A204.1 (cell line): Measurements from ENCODE around the gene C9orf152.

Experiments used
- FAIRE-seq: peaks from 2 replicates; lab custom pipeline; 2012; peaks lifted over from hg19 to GRCh38; lab: Jason Lieb, UNC

The C9orf152 gene

DNA sequence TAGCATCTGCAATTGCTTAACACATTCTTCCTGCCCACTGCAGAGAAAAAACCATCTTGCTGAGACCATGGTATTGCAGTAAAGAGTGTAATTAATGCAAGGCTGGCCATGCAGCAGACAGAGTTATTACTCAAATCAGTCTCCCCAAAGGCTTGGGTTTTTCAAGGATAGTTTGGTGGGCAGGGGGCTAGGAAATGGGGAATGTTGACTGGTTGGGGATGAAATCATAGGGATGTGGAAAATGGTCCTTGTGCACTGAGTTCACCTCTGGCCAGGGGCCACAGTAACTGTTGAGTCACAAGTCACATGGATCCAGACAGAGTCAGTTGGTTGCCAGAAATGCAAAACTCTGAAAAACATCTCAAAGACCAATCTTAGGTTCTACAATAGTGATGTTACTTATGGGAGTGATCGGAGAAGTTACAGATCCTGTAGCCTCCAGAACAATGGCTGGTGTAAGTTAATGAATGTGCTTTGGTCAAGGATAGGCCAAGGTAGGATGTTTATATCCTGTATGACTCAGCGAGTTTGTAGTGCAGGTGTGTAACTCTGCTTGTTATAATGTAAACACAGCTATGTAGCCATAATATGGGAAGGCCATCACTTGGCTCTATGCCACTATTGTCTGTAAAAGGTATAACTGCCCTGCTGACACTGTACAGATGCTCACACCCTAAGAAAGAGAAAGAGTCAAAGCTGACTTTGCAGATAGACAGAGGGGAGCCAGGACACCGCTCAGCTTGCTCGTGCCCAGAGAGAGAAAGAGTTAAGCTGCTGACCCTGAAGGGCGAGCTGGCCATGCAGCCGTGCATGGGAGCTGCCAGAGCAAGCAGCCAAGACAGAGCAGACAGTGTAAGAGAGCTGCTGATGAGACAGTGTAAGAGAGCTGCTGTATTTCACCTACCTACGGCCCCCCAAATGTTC, 27.2 kb downstream of the C9orf152 start:
- FAIRE-seq: no peak

DNA sequence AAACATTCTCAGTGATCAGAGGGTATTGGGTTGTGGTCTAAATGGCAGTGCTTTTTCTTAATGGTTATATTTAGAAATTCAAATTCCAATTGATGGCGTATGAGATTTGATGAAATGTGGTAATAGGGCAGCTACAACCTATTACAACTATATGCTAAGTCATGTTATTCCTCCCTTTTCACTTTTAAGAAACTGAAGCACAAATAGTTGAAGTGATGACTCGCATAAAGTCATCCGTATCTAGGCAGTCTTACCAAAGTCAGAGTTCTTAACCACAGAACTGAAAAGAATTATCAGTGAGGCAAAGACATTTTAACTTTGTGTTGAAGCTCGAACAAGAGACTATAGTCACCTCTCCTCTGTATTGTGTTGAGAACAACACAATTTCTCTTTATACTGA, 28.2 kb downstream of the C9orf152 start:
- FAIRE-seq: no peak

- no peak for FAIRE-seq
Observed at GRCh38 chr9:110178281-110178680, 29.7 kb downstream of the C9orf152 start.

DNA sequence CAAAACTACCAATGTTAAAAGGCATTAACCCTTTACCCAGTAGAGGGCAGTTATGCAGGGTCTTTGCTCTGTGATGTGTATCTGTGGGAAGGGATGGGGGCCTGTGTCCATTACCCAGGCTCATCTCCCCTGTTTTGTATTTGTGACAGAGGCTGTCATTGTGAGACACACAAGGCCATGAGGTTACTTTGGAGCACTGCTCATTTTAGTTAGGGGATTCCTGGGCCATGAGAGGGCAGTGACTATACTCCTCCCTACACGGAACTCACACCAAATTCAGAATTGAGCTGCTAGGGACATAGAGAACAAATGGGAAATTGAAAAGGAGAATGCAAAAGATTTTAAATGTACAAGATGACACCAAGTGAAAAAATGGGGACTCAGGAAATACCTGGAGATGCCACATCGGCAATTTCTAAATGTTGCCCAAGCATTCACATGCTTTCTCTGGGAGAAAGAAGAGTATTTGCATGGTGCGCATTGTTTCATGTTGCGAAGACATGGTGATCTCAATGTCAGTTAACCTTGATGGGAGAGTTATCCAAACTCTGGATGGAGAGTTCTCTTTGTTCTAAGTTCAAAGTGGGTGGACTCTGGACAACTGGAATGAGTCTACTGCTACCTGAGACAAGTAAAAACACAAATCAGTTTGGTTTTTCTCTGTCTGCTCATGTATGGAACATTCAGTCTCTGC, 32.5 kb downstream of the C9orf152 start:
- FAIRE-seq: no peak

DNA sequence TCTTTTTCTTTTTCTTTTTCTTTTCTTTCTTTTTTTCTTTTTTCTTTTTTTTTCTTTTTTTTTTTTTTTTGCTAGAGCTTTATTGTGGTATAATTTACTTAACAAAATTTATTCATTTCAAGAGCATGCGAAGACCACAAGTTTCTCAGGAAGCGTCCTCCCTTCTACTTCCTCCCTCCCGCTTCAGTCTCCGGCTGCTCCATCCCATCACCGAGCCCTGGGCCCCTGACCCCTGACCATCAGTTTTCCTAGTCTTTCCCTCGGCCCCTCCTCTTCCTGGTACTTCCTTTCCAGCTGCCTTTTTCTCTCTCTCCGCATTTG, 34.7 kb downstream of the C9orf152 start:
- FAIRE-seq: no peak

DNA sequence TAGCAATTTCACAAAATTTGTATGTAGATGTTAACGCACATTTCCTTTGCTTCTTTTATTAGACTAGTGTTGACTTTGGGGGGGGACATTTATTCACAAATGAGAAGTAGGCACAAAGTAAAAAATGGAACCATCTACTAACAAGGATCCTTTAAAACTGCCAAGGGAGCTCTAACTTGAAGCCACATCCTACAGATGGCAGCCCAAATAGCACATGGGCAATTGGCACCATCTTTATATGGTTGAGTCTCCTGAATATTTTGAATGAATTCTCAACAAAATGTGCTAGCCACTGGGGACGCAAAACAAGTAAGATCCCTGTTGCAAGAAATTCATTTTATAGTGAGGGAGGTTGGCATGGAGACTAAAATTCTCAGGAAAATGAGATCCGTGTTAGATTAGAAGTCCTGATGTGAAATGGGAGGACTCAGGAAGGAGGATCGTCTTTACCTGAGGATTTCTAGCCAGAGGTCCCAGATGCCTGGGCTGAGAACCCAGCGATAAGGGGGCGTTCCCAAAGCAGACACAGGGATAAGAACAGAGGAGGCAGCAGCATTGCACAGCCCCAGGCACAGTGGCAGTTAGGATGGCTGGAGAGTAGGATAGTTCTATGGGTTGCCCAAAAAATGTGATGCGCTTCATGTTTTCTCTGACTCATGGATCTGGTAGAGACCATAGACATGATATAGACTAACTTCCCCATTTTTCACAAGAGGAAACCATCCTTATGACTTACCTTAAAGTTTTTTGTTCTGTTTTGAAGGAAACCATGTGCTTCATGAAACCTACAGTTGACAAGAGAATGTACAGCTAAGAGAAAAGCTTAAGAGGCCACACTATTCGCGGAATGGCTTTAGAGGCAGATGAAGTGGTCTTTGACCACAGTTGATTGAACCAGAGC, 37.4 kb downstream of the C9orf152 start:
- no peak for FAIRE-seq

- no peak for FAIRE-seq
Observed at GRCh38 chr9:110168486-110168885, 39.5 kb downstream of the C9orf152 start.

DNA sequence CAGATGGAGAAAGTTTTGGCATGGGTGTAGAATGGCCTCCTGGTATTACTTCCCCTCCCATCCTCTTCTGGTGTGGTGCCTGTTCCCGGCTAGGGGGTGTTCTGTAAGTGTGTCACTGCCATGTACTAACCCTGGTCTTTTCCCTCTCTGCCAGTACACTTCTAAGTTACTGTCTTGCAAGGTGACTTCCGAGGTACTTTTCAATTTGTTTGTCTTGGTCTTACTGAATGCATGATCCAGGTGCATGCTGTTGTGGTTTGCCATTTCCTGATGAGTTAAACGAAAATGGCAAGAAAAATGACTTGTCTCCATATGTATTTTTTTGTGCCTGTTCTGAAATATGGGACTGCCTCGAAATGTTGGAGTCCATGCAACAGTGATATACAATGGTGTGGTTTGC, 46.0 kb downstream of the C9orf152 start:
- FAIRE-seq: no peak

DNA sequence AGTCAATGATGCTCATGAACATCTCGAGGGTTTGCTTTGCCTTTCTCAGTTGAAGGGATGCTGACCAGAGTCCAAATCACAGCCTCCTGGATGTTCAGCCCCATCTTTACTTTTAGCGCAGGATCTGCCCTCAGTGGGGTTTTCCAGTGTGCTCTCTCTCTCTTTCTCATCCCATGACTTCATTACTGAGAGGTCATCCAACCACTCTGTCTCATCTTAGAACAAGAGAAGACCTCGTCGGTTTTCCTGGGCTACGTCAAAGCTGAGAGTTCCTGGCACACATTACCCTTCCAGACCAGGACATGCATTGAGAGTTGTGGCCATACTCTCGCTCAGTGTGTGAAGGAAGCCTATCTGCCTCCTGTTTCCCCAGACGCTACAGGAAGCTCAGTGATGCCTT, 47.3 kb downstream of the C9orf152 start:
- no peak for FAIRE-seq

DNA sequence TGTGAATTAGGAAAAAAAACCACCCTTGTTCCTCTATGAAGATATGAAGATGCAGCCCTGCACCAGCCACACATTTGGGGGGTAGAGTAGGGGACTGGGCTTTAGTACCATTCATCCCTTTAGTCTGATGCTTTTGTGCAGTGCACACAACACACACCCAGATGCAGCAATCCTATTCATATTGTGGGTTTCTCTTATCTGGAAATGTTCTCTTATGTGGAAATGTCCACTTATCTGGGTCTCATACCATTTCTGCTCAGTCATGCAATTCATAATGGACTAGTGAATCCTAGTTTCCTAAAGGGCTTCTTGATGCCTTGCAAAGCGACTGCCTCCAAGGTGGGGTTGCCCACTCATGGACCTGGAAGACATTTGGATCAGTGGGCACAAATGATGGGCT, 47.8 kb downstream of the C9orf152 start:
- no peak for FAIRE-seq

DNA sequence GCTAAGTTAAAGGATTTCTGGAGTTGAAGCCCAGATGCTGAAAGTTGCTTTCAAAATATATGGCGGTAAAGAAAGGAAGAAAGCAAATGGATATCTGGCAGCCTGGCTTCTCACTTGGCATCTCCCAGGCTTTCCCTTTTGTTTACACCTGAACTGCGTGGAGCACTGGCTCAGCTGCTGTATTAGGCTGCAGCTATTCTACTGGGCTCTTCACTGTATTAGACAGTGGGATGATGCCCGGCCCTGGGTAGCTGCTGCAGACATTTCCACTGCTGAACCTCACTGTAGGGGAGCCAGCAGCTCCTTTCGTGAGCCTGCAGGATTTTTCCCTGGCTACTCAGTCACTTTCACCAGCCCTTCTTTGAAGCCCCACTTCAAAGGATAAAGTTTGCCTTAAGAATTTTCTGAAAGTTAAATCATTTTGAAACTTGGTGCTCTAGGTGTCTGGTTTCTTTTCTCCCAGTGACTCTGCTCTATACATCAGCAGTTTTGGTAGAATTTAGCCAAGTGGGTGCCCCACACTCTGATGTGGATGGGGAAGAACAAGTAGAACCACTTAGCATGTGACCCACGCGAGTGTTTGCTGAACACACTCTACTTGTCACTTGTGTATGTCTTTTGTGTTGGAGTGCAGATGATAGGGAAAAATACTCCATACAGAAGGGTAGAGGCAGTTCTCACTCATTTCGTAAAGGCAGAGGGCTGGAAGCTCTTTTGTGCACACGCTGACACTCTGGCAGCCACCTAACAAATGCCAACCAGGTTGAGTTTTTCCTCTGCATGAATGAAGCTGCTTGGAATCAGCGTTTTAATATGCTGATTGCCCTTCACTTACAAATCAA, 49.9 kb downstream of the C9orf152 start:
- no peak for FAIRE-seq

DNA sequence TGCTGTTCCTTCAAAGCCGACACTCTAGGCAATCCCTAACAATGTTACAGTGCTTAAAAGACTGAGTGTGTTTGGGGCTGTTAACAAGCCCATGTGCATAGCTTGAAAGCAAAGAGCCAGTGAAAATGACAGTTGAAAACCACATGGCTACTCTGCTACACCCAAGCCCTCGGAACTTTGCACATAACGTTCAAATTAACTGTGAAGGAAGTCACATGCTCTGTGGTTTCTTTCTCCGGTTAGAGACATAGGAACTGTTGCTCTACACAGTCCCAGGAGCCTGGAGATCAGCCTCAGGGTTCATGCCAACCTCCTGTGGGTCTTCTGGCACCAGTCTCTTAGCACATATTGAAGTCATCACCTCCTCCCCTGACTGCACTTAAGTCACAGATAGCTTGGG, 51.1 kb downstream of the C9orf152 start:
- FAIRE-seq: no peak

DNA sequence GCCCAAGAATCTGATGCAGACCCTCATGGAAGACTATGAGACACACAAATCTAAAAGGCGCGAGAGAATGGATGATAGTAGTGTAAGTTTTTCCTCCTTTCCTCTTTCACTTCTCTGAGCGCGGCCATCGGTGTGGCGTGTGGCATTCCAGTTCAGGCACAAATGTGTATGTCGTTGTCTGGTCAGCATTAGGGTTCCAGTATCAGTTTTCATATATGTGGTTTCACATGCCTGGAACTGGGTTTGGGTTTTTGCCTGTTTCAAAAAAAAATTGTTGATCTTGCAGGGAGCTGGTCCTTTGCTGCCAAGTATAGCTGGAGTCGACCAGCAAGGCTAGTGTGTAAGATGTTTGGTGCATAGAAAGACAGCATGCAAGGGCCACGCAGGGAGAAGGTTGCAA, 51.5 kb downstream of the C9orf152 start:
- no peak for FAIRE-seq

DNA sequence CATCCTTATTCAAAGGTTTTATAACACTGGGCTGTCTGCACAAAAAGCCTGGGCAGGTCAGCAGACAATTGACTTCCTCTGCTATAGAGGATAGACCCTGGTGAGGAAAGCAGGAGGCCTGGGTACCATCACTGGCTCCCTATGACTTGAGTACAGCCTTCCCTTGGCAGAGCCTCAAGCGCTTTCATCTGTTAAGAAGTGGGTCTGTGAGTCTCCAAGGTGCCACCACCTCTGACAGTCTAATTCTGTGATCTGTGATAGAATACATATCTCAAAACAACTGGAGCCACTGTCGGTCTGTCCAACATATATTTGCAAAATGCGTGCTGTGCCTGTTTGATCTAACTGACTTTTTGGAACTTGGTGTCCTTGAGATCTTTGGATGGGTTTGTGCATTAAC, 52.2 kb downstream of the C9orf152 start:
- FAIRE-seq: no peak

DNA sequence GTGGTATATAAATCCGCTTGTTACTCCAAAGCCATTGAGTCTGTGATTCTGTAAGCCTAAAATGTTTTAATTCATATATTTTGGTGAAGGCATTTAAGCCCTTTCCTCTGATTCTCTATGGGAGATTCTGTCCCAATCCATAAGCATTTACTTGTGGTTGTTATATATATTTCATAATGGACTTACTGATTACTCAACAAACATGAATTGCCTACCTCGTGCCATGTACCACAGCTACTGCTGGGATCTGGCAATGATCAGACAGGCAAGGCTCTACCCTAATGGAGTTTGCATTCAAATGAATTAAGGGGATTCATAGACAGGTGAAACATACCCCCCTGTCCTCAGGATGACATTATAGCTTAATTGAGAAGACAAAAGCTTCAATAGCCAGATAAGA, 54.5 kb downstream of the C9orf152 start:
- FAIRE-seq: no peak

GRCh38 chr9:110152704-110153374, 55.1 kb downstream of the C9orf152 start:
- FAIRE-seq: no peak
